DND-41 (cell line): ENCODE measurements around the gene BST1.

Experiments
- ATAC-seq: fragments of 200-7000 bp; cut with Tn5 transposase; 3 replicates; pipeline ENCODE4 v1.9.1; 2021; ENCODE audit warnings: low read depth; ENCODE audit not compliant: insufficient read depth
- DNase-seq: peaks from one replicate; pipeline ENCODE4 v3.0.0-alpha.2; 2020
- H2AFZ ChIP-seq: 2 replicates; pipeline ENCODE4 v1.6.0; 2012; ENCODE audit warnings: low read depth, low read length
- H3K27ac ChIP-seq: 2 replicates; pipeline ENCODE4 v1.5.1; 2012; ENCODE audit warnings: low read length, inconsistent platforms
- H3K27me3 ChIP-seq: fragments of 200-600 bp; sonication (generic); 2 replicates; pipeline ENCODE4 v1.6.0; 2012; ENCODE audit warnings: low read length, mild to moderate bottlenecking, inconsistent platforms; ENCODE audit not compliant: insufficient read depth, poor library complexity
- H3K36me3 ChIP-seq: 2 replicates; pipeline ENCODE4 v1.5.1; 2012; ENCODE audit warnings: low read length, inconsistent platforms; ENCODE audit not compliant: insufficient read depth
- H3K4me1 ChIP-seq: 2 replicates; pipeline ENCODE4 v1.5.1; 2012; ENCODE audit warnings: mild to moderate bottlenecking, low read length; ENCODE audit not compliant: insufficient read depth
- H3K4me2 ChIP-seq: 2 replicates; pipeline ENCODE4 v1.6.0; 2012; ENCODE audit warnings: mild to moderate bottlenecking, moderate library complexity, low read length, inconsistent platforms; ENCODE audit not compliant: insufficient read depth
- H3K4me3 ChIP-seq, 2 experiments: fragments of 200-600 bp in 1 of 2; shearing (Covaris generic) in 1 of 2; 2 replicates each; pipeline ENCODE4 v1.5.1; 2012 to 2016; ENCODE audit warnings: inconsistent platforms in 2 of 2, low read length in 2 of 2, mild to moderate bottlenecking in 2 of 2, low read depth in 1 of 2, moderate library complexity in 1 of 2
- H3K79me2 ChIP-seq: 2 replicates; pipeline ENCODE4 v1.6.0; 2012; ENCODE audit warnings: low read length, inconsistent platforms; ENCODE audit not compliant: insufficient read depth
- H3K9ac ChIP-seq: 2 replicates; pipeline ENCODE4 v1.6.0; 2012; ENCODE audit warnings: low read depth, mild to moderate bottlenecking, inconsistent platforms, low read length, moderate library complexity
- H3K9me3 ChIP-seq: 2 replicates; pipeline ENCODE4 v1.5.1; 2012; ENCODE audit warnings: low read length, moderate library complexity, mild to moderate bottlenecking, inconsistent platforms; ENCODE audit not compliant: insufficient read depth, severe bottlenecking
- H4K20me1 ChIP-seq: 2 replicates; pipeline ENCODE4 v1.6.0; 2012; ENCODE audit warnings: low read length; ENCODE audit not compliant: insufficient read depth
- EZH2 ChIP-seq: IDR thresholded peaks from 3 replicates; pipeline ENCODE4 v1.6.1; 2012; ENCODE audit warnings: borderline replicate concordance, low read depth, mild to moderate bottlenecking, moderate library complexity, low read length, inconsistent platforms; ENCODE audit not compliant: severe bottlenecking
- TF ChIP-seq, protein P1 (sequence below): IDR thresholded peaks from 2 replicates; pipeline ENCODE4 v1.5.1; 2012; ENCODE audit warnings: borderline replicate concordance, low read length, moderate library complexity, mild to moderate bottlenecking; ENCODE audit not compliant: poor library complexity, severe bottlenecking; ENCODE audit errors: extremely low read depth

Gene BST1

DNA sequence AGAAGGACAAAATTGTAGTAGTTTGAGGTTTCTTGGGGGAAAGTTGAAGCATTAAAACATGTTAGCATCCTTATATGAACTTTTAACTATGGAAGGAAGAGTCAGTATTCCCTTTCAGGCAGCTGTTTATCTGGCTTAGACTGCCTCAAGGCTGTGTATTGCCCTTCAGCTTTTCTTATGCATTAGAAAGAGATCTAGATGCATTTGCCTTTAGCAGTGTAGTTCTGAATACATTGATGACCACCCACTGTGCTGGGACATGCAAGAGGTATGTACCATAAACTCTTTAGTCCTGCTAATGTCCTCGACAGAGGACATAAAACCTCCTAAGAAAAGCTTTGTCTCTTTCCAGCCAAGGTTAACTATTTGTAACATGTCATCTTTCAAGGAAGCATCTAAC is 18.4 kb upstream of the BST1 start:
- Histone ChIP-seq H3K4me3 (no peak overlapping the region), H3K4me1 (peaks cover 28% of the 10 kb centered on the region), H4K20me1 (no peaks in the 10 kb centered on the region), H2AFZ (no peak overlapping the region), H3K27me3 (no peaks in the 10 kb centered on the region), H3K36me3 (peaks cover 42% of the 10 kb centered on the region), H3K79me2 (peaks cover 59% of the 10 kb centered on the region), H3K27ac (no peak overlapping the region), H3K9ac (no peak overlapping the region), H3K9me3 (no peaks in the 10 kb centered on the region), H3K4me2 (no peak overlapping the region)
- TF ChIP-seq, protein P1, sequence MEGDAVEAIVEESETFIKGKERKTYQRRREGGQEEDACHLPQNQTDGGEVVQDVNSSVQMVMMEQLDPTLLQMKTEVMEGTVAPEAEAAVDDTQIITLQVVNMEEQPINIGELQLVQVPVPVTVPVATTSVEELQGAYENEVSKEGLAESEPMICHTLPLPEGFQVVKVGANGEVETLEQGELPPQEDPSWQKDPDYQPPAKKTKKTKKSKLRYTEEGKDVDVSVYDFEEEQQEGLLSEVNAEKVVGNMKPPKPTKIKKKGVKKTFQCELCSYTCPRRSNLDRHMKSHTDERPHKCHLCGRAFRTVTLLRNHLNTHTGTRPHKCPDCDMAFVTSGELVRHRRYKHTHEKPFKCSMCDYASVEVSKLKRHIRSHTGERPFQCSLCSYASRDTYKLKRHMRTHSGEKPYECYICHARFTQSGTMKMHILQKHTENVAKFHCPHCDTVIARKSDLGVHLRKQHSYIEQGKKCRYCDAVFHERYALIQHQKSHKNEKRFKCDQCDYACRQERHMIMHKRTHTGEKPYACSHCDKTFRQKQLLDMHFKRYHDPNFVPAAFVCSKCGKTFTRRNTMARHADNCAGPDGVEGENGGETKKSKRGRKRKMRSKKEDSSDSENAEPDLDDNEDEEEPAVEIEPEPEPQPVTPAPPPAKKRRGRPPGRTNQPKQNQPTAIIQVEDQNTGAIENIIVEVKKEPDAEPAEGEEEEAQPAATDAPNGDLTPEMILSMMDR = no peak
- no peak for TF ChIP-seq EZH2
- DNase-seq (no peak), ATAC-seq (no peak)

DNA sequence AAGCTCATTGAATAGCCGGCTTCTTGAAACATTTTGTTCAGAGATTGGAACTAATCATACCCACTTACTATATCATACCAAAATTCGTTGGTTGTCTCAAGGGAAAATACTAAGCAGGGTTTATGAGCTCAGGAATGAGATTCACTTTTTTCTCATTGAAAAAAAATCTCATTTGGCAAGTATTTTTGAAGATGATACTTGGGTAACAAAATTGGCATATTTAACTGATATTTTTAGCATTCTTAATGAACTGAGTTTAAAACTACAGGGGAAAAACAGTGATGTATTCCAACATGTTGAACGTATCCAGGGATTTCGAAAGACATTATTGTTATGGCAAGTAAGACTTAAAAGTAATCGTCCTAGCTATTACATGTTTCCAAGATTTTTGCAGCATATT is 14.8 kb upstream of the BST1 start:
- no peak for DNase-seq
- TF ChIP-seq, protein P1 = no peak
- no peak for TF ChIP-seq EZH2
- Histone ChIP-seq H3K4me3 (no peak overlapping the region), H2AFZ (no peak overlapping the region), H3K27me3 (no peaks in the 10 kb centered on the region), H3K79me2 (peaks cover 24% of the 10 kb centered on the region), H3K9ac (no peak overlapping the region), H4K20me1 (no peaks in the 10 kb centered on the region), H3K36me3 (peaks cover 42% of the 10 kb centered on the region), H3K4me2 (no peak overlapping the region), H3K27ac (no peak overlapping the region), H3K4me1 (peaks cover 13% of the 10 kb centered on the region; the same call in 1 of the 2 replicates), H3K9me3 (no peaks in the 10 kb centered on the region)
- no peak for ATAC-seq

DNA sequence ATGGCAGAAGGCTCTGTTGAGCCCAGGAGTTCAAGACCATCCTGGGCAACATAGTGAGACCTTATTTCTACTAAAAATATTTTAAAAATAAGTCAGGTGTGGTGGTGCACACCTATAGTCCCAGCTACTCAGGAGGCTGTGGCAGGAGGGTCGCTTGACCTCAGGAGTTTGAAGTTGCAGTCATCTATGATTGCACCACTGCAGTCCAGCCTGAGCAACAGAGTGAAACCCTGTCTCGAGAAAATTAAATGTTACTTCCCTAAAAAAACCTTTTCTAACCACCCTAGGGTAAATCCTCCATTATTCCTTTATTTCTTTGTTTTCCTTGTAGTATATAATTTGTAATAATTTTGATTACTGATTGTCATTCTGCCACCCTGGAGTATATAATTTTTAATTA is 13.3 kb upstream of the BST1 start:
- no peak for ATAC-seq
- TF ChIP-seq EZH2 = no peak
- TF ChIP-seq, protein P1 = no peak
- no peaks in the 10 kb centered on the region for H3K27me3 ChIP-seq
- H3K27ac ChIP-seq = no peak overlapping the region
- peaks cover 10% of the 10 kb centered on the region for H3K79me2 ChIP-seq
- H3K9ac ChIP-seq = no peak overlapping the region
- H3K4me1 ChIP-seq = peaks cover 6% of the 10 kb centered on the region; the same call in 1 of the 2 replicates
- H3K4me3 ChIP-seq = no peak overlapping the region
- DNase-seq = no peak
- H4K20me1 ChIP-seq = no peaks in the 10 kb centered on the region
- H3K4me2 ChIP-seq = no peak overlapping the region
- H3K9me3 ChIP-seq = no peaks in the 10 kb centered on the region
- no peak overlapping the region for H2AFZ ChIP-seq
- H3K36me3 ChIP-seq = peaks cover 36% of the 10 kb centered on the region
